PC-3 (cell line): ENCODE results near the gene C10orf62. TPM values are rescaled to one million over a fixed set of nuclear protein-coding genes. Genes with fewer than 3 reads are reported as not detected.

Experiments
- ATAC-seq: fragments of 200-7000 bp; cut with Tn5 transposase; 2 replicates; pipeline ENCODE4 v1.9.1; 2020; ENCODE audit warnings: mild to moderate bottlenecking, moderate library complexity
- BruUV-seq: library from RNA; stranded (reverse); fragments of 400-500 nt; replicated peaks from 2 replicates; lab custom pipeline; 2021; lab: Mats Ljungman, UMichigan
- CTCF ChIA-PET: fragments of 300-600 bp; sonication (Branson Sonifier 250); formaldehyde crosslinking; loops from one replicate; lab custom pipeline; 2022; ENCODE audit warnings: antibody characterized with exemption; lab: Charles Lee
- POLR2A ChIA-PET: fragments of 300-600 bp; sonication (Branson Sonifier 250); formaldehyde crosslinking; loops from one replicate; lab custom pipeline; 2022; ENCODE audit warnings: antibody characterized with exemption; ENCODE audit not compliant: unreplicated experiment; lab: Charles Lee
- DNase-seq: peaks from one replicate; pipeline ENCODE4 v3.0.0-alpha.2; 2015
- H2AFZ ChIP-seq: fragments of 300-600 bp; sonication (generic); 2 replicates; pipeline ENCODE4 v1.6.0; 2016; ENCODE audit warnings: antibody characterized with exemption, low read length
- H3F3A ChIP-seq: fragments of 300-600 bp; sonication (generic); one replicate; pipeline ENCODE4 v1.6.0; 2017; ENCODE audit warnings: antibody characterized with exemption, low read length, control low read depth, mild to moderate bottlenecking; ENCODE audit not compliant: unreplicated experiment
- H3K27ac ChIP-seq: fragments of 300-600 bp; sonication (generic); 2 replicates; pipeline ENCODE4 v1.5.1; 2016; ENCODE audit warnings: mild to moderate bottlenecking, low read length
- H3K27me3 ChIP-seq: fragments of 300-600 bp; sonication (generic); 2 replicates; pipeline ENCODE4 v1.6.1; 2016; ENCODE audit warnings: low read length, mixed read lengths
- H3K36me3 ChIP-seq: fragments of 300-600 bp; sonication (generic); 2 replicates; pipeline ENCODE4 v1.6.1; 2016; ENCODE audit warnings: low read depth, mixed run types, low read length, mixed read lengths
- H3K4me1 ChIP-seq: fragments of 300-600 bp; sonication (generic); 2 replicates; pipeline ENCODE4 v1.5.1; 2016; ENCODE audit warnings: low read length; ENCODE audit not compliant: insufficient read depth
- H3K4me2 ChIP-seq: fragments of 300-600 bp; sonication (generic); 2 replicates; pipeline ENCODE4 v1.6.0; 2016; ENCODE audit warnings: low read length
- H3K4me3 ChIP-seq: fragments of 300-600 bp; sonication (generic); 2 replicates; pipeline ENCODE4 v1.5.1; 2016; ENCODE audit warnings: mild to moderate bottlenecking, low read length, mixed read lengths
- H3K79me2 ChIP-seq: fragments of 300-600 bp; sonication (generic); 2 replicates; pipeline ENCODE4 v1.6.1; 2017; ENCODE audit warnings: low read length, mixed read lengths
- H3K9ac ChIP-seq: fragments of 300-600 bp; sonication (generic); 2 replicates; pipeline ENCODE4 v1.6.0; 2016; ENCODE audit warnings: mild to moderate bottlenecking, low read length
- H3K9me2 ChIP-seq: fragments of 300-600 bp; sonication (generic); replicated peaks from 2 replicates; pipeline ENCODE4 v1.6.1; 2016; ENCODE audit warnings: mixed run types, low read length, mixed read lengths
- H3K9me3 ChIP-seq: fragments of 300-600 bp; sonication (generic); 2 replicates; pipeline ENCODE4 v1.6.1; 2016; ENCODE audit warnings: low read length, mixed read lengths
- H4K20me1 ChIP-seq: fragments of 300-600 bp; sonication (generic); 2 replicates; pipeline ENCODE4 v1.6.1; 2016; ENCODE audit warnings: low read length, mixed read lengths
- EZH2 ChIP-seq: fragments of 300-600 bp; sonication (generic); IDR thresholded peaks from one replicate; pipeline ENCODE4 v1.6.1; 2017; ENCODE audit warnings: antibody characterized with exemption, mild to moderate bottlenecking, low read length; ENCODE audit not compliant: unreplicated experiment
- EZH2phosphoT487 ChIP-seq: fragments of 300-600 bp; sonication (generic); IDR thresholded peaks from 2 replicates; pipeline ENCODE4 v1.6.1; 2018; ENCODE audit warnings: mild to moderate bottlenecking, antibody characterized with exemption, low read length, borderline replicate concordance
- intact Hi-C: fragments of 100-400 bp; cut with micrococcal nuclease; formaldehyde crosslinking; loops from 2 replicates; pipeline ENCODE4 v1.9.0; 2023
- total RNA-seq: library from RNA; depleted of rRNA; stranded (reverse); fragments of >200 nt; gene quantifications from 2 replicates; pipeline ENCODE4 v1.2.3, GENCODE V29; 2014
- TF ChIP-seq, protein P1 (sequence below): fragments of 300-600 bp; sonication (generic); conservative IDR thresholded peaks from 2 replicates; pipeline ENCODE4 v1.5.1; 2017; ENCODE audit warnings: antibody characterized with exemption, low read depth, mild to moderate bottlenecking, low read length

Gene C10orf62
- total RNA-seq, 1 experiment from 2014 or later: not detected

DNA sequence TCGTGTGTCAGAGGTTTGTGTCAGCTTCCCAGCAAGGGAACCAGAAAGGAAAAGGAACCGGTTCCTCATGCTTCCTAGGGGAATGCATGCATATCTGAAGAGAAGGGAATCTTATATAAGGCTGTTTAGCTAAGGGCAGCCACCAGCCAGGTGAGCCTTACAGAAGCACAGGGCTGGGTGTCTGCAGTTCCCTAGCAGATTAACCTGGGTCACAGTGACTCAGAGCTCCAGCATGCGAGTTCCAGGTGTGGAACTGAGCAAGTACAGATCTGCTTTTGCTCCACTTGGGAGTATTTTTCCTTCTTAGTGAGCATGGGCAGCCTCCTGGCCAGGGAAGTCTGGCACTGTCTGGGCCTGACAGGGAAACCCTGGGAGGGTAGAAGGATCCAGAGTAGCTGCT lies 17.9 kb upstream of the C10orf62 start:
- Histone ChIP-seq H3K4me2 (peak overlapping the region; percentile 67), H3K27ac (peak overlapping the region; percentile 73), H3K9me3 (no peaks in the 10 kb centered on the region), H3K9ac (no peak overlapping the region), H3F3A (peaks cover 4% of the 10 kb centered on the region), H3K27me3 (no peaks in the 10 kb centered on the region), H3K36me3 (no peaks in the 10 kb centered on the region), H3K4me1 (peaks cover 44% of the 10 kb centered on the region), H3K4me3 (no peak overlapping the region), H3K79me2 (no peaks in the 10 kb centered on the region), H2AFZ (no peak overlapping the region), H4K20me1 (no peaks in the 10 kb centered on the region), H3K9me2 (no peaks in the 10 kb centered on the region)
- DNase-seq (peak; percentile 88), ATAC-seq (peak; percentile 67)
- POLR2A ChIA-PET: no interaction called here
- no peak for TF ChIP-seq EZH2
- TF ChIP-seq, protein P1, sequence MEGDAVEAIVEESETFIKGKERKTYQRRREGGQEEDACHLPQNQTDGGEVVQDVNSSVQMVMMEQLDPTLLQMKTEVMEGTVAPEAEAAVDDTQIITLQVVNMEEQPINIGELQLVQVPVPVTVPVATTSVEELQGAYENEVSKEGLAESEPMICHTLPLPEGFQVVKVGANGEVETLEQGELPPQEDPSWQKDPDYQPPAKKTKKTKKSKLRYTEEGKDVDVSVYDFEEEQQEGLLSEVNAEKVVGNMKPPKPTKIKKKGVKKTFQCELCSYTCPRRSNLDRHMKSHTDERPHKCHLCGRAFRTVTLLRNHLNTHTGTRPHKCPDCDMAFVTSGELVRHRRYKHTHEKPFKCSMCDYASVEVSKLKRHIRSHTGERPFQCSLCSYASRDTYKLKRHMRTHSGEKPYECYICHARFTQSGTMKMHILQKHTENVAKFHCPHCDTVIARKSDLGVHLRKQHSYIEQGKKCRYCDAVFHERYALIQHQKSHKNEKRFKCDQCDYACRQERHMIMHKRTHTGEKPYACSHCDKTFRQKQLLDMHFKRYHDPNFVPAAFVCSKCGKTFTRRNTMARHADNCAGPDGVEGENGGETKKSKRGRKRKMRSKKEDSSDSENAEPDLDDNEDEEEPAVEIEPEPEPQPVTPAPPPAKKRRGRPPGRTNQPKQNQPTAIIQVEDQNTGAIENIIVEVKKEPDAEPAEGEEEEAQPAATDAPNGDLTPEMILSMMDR: no peak
- TF ChIP-seq EZH2phosphoT487: no peak
- BruUV-seq: no TSS peak
- intact Hi-C loops: no loop called here
- CTCF ChIA-PET: interaction anchor here (0.5 to 1.7 kb wide), 2 partner anchors 41 to 46 kb away, joined by 9 to 10 read pairs; no protein-coding TSS in a partner anchor

DNA sequence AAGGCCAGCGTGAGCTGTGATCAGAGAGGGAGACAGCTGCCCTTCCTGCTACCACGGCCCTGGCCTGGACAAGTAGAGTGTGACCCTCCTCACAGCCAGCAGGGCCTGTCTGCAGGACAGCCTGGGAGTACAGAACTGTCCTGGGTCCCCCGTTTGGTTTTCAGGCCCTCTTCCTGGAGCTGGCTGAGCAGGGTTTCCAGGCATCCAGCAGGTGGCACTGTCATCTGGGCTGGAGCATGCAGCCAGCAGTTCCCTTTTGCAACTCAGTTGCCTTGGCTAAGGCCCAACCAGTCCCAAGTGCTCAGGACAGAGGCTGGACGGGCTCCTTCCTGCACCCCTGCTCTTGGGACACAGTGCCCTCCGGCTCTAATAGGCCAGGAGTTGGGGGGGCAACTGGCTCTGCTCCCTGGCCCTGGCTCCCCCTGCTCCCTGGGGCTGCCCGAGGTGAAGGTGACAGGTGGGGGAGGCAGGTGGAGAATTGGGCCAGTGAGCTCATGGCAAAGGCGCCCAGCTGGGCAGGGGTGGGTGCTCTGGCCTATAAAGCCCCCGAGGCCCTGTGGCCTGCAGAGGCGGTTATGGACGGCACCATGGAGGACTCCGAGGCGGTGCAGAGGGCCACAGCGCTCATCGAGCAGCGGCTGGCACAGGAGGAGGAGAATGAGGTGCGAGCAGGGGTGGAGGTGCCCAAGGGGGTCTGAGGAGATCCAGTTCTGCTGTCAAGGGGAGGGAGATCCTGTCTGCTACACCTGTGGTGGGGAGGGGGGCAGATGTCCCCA lies 17.1 kb upstream of the C10orf62 start, which contains the start of gene ANKRD2:
Gene ANKRD2 (plus strand): TSS at position 566 of the 776 bp plus-strand sequence. CDS start 10 bp downstream, at position 576.
- ATAC-seq: peak; percentile 34
- peak within 1 kb of the TSS; percentile 67 for H3K4me2 ChIP-seq
- no peak for TF ChIP-seq EZH2phosphoT487
- TF ChIP-seq, protein P1: peak; percentile 85
- no peaks in the 10 kb centered on the region for H3K36me3 ChIP-seq
- H3K27ac ChIP-seq: peak within 1 kb of the TSS; percentile 73
- BruUV-seq: no TSS peak
- CTCF ChIA-PET: interaction anchor here (1.7 kb wide), 1 partner anchor 40 kb away, joined by 9 read pairs; no protein-coding TSS in a partner anchor
- H3F3A ChIP-seq: peaks cover 4% of the 10 kb centered on the region
- no peak within 1 kb of the TSS for H3K4me3 ChIP-seq
- H3K27me3 ChIP-seq: no peaks in the 10 kb centered on the region
- H4K20me1 ChIP-seq: no peaks in the 10 kb centered on the region
- H3K9me3 ChIP-seq: no peaks in the 10 kb centered on the region
- H3K9ac ChIP-seq: no peak within 1 kb of the TSS
- H3K79me2 ChIP-seq: no peaks in the 10 kb centered on the region
- H3K9me2 ChIP-seq: no peaks in the 10 kb centered on the region
- H2AFZ ChIP-seq: no peak within 1 kb of the TSS
- POLR2A ChIA-PET: no interaction called here
- intact Hi-C loops: no loop called here
- DNase-seq: peak; percentile 70
- H3K4me1 ChIP-seq: peaks cover 41% of the 10 kb centered on the region

DNA sequence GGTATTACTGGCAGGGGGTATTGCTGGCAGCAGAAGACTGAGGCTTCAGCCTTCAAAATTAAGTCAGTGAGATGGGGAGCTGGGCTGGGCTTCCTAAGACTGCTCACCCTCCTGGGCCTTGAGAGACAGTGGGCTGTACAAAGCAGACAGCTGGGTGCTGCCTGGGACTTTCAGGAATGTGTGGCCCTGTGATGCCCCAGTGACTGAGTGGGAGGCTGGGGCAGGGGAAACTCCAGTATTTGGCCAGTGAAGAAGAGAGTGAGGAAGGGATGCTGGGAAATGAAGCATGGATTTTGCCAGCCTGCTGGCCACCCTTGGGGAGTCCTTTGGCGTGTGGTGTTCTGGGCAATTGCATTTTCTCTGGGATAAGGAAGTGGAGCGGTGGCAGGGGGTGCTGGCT lies 16.5 kb upstream of the C10orf62 start:
- Histone ChIP-seq H3K79me2 (no peaks in the 10 kb centered on the region), H3K27ac (no peak overlapping the region), H3K9me2 (no peaks in the 10 kb centered on the region), H2AFZ (no peak overlapping the region), H3K36me3 (no peaks in the 10 kb centered on the region), H3K4me2 (no peak overlapping the region), H3K4me1 (peaks cover 41% of the 10 kb centered on the region), H3K27me3 (no peaks in the 10 kb centered on the region), H3K9ac (no peak overlapping the region), H4K20me1 (no peaks in the 10 kb centered on the region), H3K9me3 (no peaks in the 10 kb centered on the region), H3F3A (peaks cover 4% of the 10 kb centered on the region), H3K4me3 (no peak overlapping the region)
- TF ChIP-seq EZH2phosphoT487 (no peak), EZH2 (no peak)
- TF ChIP-seq, protein P1: no peak
- ChIA-PET CTCF (no interaction called here), POLR2A (no interaction called here)
- intact Hi-C loops: no loop called here
- no peak for ATAC-seq
- no peak for DNase-seq
- BruUV-seq: no TSS peak
